Peyer's patch (tissue), 4 donors: ENCODE results near the gene YPEL1. TPM values are rescaled to one million over a fixed set of nuclear protein-coding genes. Genes with fewer than 3 reads are reported as not detected.
A peak's percentile ranks its signal among the peaks of the same experiment; 100 is the strongest.

ENCODE experiments used
- DNase-seq, 3 donors: peaks; one replicate each; pipeline ENCODE4 v3.0.0-alpha.2; 2017 to 2019
- H3K27ac ChIP-seq, 4 donors: fragments of 200-600 bp; sonication (generic); one replicate each; pipeline ENCODE4 v1.5.1; 2016 to 2019
- H3K27me3 ChIP-seq, 2 donors: fragments of 200-600 bp; sonication (generic); one replicate each; pipeline ENCODE4 v1.5.1; 2019
- H3K36me3 ChIP-seq, 3 donors: fragments of 200-600 bp; sonication (generic); one replicate each; pipeline ENCODE4 v1.5.1; 2016 to 2019
- H3K4me1 ChIP-seq, 4 donors: fragments of 200-600 bp; sonication (generic); one replicate each; pipeline ENCODE4 v1.5.1; 2016 to 2019
- H3K4me3 ChIP-seq, 4 donors: fragments of 200-600 bp; sonication (generic); 1 replicate in 3 of 4; 2 replicates in 1 of 4; pipeline ENCODE4 v1.5.1; 2016 to 2019; ENCODE audit warnings: mild to moderate bottlenecking in 1 of 4
- H3K9me3 ChIP-seq, 4 donors: fragments of 200-600 bp; sonication (generic); one replicate each; pipeline ENCODE4 v1.5.1; 2016 to 2019; ENCODE audit warnings: mild to moderate bottlenecking in 1 of 4
- POLR2A ChIP-seq, 2 donors: fragments of 450-650 bp; IDR thresholded peaks; one replicate each; pipeline ENCODE4 v1.5.1; 2017; ENCODE audit warnings: antibody characterized with exemption in 2 of 2, mild to moderate bottlenecking in 2 of 2, moderate library complexity in 2 of 2
- total RNA-seq, 4 donors: library from RNA; depleted of rRNA; stranded (reverse); fragments of >200 nt; gene quantifications; one replicate each; pipeline ENCODE4 v1.1.0, GENCODE V29; 2016
- TF ChIP-seq, protein P1 (sequence below), 6 experiments: fragments of 450-650 bp in 4 of 6; fragments of 200-600 bp in 2 of 6; sonication (generic) in 1 of 6; IDR thresholded peaks; one replicate each; pipeline ENCODE4 v1.5.1; 2017 to 2019; ENCODE audit warnings: antibody characterized with exemption in 6 of 6, mild to moderate bottlenecking in 3 of 6, moderate library complexity in 1 of 6

The YPEL1 gene
- total RNA-seq, 4 donors from 2014 or later: 3.3 to 4.8 (median 3.4) TPM

DNA sequence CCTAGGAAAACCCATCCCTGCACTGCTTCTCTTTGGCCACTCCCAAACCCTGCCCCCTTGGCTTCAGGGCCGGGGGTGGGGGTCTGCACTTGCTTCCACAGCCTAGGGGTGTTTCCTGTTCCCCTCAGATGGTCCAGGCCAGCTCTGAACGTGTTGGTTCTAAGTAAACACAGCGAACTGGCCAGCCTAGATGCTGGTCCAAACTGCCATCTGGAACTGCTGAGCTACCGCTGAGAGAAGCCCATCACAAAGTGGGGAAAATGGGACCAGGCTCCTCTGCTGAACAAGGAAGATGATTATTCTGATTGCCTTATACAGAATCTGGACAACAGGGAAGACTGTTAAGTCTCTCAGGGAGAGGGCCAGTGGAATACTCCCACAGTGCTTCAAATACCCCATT, 23.5 kb upstream of the YPEL1 start:
- Histone ChIP-seq H3K4me3 (no peak overlapping the region), H3K9me3 (no peaks in the 10 kb centered on the region), H3K4me1 (peaks cover 0 to 8% (median 0%) of the 10 kb centered on the region in 4 donors), H3K36me3 (peaks cover 0 to 51% (median 0%) of the 10 kb centered on the region in 3 donors), H3K27me3 (no peaks in the 10 kb centered on the region), H3K27ac (no peak overlapping the region)
- DNase-seq: no peak
- no peak for TF ChIP-seq POLR2A (IDR thresholded peaks at IDR 0.05)
- TF ChIP-seq, protein P1, sequence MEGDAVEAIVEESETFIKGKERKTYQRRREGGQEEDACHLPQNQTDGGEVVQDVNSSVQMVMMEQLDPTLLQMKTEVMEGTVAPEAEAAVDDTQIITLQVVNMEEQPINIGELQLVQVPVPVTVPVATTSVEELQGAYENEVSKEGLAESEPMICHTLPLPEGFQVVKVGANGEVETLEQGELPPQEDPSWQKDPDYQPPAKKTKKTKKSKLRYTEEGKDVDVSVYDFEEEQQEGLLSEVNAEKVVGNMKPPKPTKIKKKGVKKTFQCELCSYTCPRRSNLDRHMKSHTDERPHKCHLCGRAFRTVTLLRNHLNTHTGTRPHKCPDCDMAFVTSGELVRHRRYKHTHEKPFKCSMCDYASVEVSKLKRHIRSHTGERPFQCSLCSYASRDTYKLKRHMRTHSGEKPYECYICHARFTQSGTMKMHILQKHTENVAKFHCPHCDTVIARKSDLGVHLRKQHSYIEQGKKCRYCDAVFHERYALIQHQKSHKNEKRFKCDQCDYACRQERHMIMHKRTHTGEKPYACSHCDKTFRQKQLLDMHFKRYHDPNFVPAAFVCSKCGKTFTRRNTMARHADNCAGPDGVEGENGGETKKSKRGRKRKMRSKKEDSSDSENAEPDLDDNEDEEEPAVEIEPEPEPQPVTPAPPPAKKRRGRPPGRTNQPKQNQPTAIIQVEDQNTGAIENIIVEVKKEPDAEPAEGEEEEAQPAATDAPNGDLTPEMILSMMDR (IDR thresholded peaks at IDR 0.05): no peak

DNA sequence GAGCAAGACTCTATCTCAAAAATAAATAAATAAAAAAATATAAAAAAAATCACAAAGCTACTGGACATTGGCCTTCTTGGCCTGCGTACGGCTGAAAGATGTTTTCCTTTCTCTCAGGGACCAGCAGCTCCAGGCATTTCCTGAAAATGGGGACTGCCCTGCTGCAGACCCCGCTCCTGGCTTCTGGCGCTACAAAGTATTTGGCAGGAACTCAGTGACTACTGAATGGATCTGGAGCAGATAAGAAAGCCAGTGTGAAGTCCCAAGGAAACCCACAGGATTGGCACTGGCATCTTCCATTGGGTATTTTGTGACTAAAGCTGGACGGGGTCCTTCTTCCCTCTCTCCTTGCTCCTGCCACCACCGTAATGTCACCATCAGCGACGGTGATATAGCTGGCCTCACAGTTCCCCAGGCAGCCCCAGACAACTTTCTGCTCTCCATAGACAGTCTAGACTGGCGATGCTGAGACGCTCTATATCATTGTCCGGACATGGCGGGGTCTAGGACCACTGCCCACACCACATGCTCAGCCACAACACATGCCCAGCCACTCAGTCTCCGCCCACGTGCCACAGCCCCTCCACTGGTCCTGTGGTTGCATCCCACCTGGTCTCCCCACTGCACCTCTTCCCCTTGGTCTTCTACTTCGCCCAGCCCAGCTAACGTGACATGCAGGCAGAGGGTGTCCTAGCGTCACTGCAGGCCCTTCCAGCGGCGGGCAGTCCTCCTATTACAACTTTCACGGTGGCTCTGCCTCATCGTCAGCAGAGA, 22.7 kb upstream of the YPEL1 start:
- Histone ChIP-seq H3K4me1 (peaks cover 0 to 8% (median 0%) of the 10 kb centered on the region in 4 donors), H3K9me3 (no peaks in the 10 kb centered on the region), H3K36me3 (peaks cover 0 to 43% (median 0%) of the 10 kb centered on the region in 3 donors), H3K4me3 (no peak overlapping the region), H3K27ac (no peak overlapping the region), H3K27me3 (no peaks in the 10 kb centered on the region)
- TF ChIP-seq POLR2A (IDR thresholded peaks at IDR 0.05): no peak
- no peak for DNase-seq

- H3K27ac ChIP-seq: no peak overlapping the region
Measured at GRCh38 chr22:21755851-21756284, 20.3 kb upstream of the YPEL1 start.

GRCh38 chr22:21754523-21754922, 18.9 kb upstream of the YPEL1 start:
- TF ChIP-seq, protein P1 (IDR thresholded peaks at IDR 0.05): no peak
- TF ChIP-seq POLR2A (IDR thresholded peaks at IDR 0.05): no peak
- peaks cover 0 to 8% (median 0%) of the 10 kb centered on the region in 4 donors for H3K4me1 ChIP-seq
- H3K4me3 ChIP-seq: no peak overlapping the region
- H3K36me3 ChIP-seq: peaks cover 0 to 24% (median 0%) of the 10 kb centered on the region in 3 donors
- no peak overlapping the region for H3K27ac ChIP-seq
- peak in 1 of 3 donors; percentile 22 for DNase-seq
- no peaks in the 10 kb centered on the region for H3K9me3 ChIP-seq
- H3K27me3 ChIP-seq: no peaks in the 10 kb centered on the region

More at GRCh38 chr22:21755851-21756284, 20.3 kb upstream of the YPEL1 start:
- peaks cover 0 to 24% (median 0%) of the 10 kb centered on the region in 3 donors for H3K36me3 ChIP-seq
- peaks cover 0 to 8% (median 0%) of the 10 kb centered on the region in 4 donors for H3K4me1 ChIP-seq
- no peak for DNase-seq
- TF ChIP-seq, protein P1 (IDR thresholded peaks at IDR 0.05): no peak
- no peak for TF ChIP-seq POLR2A (IDR thresholded peaks at IDR 0.05)
- no peak overlapping the region for H3K4me3 ChIP-seq
- no peaks in the 10 kb centered on the region for H3K27me3 ChIP-seq
- no peaks in the 10 kb centered on the region for H3K9me3 ChIP-seq

GRCh38 chr22:21753374-21754111, 17.9 kb upstream of the YPEL1 start:
- DNase-seq: no peak
- Histone ChIP-seq H3K4me1 (peaks cover 0 to 8% (median 0%) of the 10 kb centered on the region in 4 donors), H3K9me3 (no peaks in the 10 kb centered on the region), H3K27ac (no peak overlapping the region), H3K4me3 (no peak overlapping the region), H3K36me3 (peaks cover 0 to 16% (median 0%) of the 10 kb centered on the region in 3 donors), H3K27me3 (no peaks in the 10 kb centered on the region)
- no peak for TF ChIP-seq POLR2A (IDR thresholded peaks at IDR 0.05)
- TF ChIP-seq, protein P1 (IDR thresholded peaks at IDR 0.05): no peak

DNA sequence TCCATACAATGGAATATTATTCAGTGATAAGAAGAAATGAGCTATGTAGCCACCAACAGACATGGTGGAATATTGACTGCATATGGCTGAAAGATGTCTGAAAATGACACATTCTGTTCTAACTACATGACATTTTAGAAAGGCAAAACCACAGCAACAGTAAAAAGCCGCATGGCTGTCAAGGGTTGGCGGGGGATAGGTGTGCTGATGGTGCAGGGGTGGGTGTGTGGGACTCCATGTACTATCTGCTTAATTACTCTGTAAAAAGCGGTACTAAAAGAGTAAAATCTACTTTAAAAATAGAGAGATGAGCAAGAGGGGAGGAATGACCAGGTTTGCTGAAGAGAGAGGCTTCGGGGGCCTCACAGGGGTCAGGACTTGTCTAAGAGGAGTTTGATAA, 16.7 kb upstream of the YPEL1 start:
- no peaks in the 10 kb centered on the region for H3K9me3 ChIP-seq
- H3K4me1 ChIP-seq: peaks cover 0 to 8% (median 0%) of the 10 kb centered on the region in 4 donors
- no peak overlapping the region for H3K4me3 ChIP-seq
- no peak for DNase-seq
- no peak overlapping the region for H3K27ac ChIP-seq
- peaks cover 0 to 6% (median 0%) of the 10 kb centered on the region in 3 donors for H3K36me3 ChIP-seq
- no peaks in the 10 kb centered on the region for H3K27me3 ChIP-seq
- no peak for TF ChIP-seq POLR2A (IDR thresholded peaks at IDR 0.05)
- TF ChIP-seq, protein P1 (IDR thresholded peaks at IDR 0.05): no peak
